OCI-LY1 (cell line): ENCODE results near the gene OR51I2.
A peak's percentile ranks its signal among the peaks of the same experiment; 100 is the strongest.

Experiments used
- CTCF ChIP-seq: fragments of 200-600 bp; sonication (generic), shearing (Covaris generic); IDR thresholded peaks from 2 replicates; pipeline ENCODE4 v1.5.1; 2017; ENCODE audit warnings: mild to moderate bottlenecking, antibody characterized with exemption, low read length, moderate library complexity, mixed read lengths
- EZH2 ChIP-seq: fragments of 200-600 bp; sonication (generic), shearing (Covaris generic); IDR thresholded peaks from 2 replicates; pipeline ENCODE4 v1.8.0; 2017; ENCODE audit warnings: borderline replicate concordance, mixed run types, mild to moderate bottlenecking, antibody characterized with exemption, low read length, moderate library complexity, mixed read lengths

GRCh38 chr11:5476186-5476819 lies 27.2 kb downstream of the OR51I2 start:
- peak; percentile 85 for TF ChIP-seq CTCF
- no peak for TF ChIP-seq EZH2
